GM21717 (cell line): Measurements from ENCODE around the gene CDKL1.

Experiments used
- ATAC-seq: cut with Tn5 transposase; IDR thresholded peaks from one replicate; pipeline ENCODE4 v1.9.1; 2021; ENCODE audit warnings: mild to moderate bottlenecking, moderate library complexity; ENCODE audit not compliant: unreplicated experiment

Gene CDKL1

GRCh38 chr14:50396631-50397389, at the start of gene CDKL1:
Gene CDKL1, minus strand, starts transcription at chr14:50396881. Its CDS starts 1,013 bp downstream, at chr14:50395868.
- peak; percentile 56 for ATAC-seq

GRCh38 chr14:50434528-50434927, 37.8 kb upstream of the CDKL1 start:
- no peak for ATAC-seq

GRCh38 chr14:50432131-50432530, 35.5 kb upstream of the CDKL1 start:
- ATAC-seq, result no peak

GRCh38 chr14:50425816-50426215, 29.1 kb upstream of the CDKL1 start:
- no peak for ATAC-seq

- no peak for ATAC-seq
Observed at GRCh38 chr14:50425105-50425504, 28.4 kb upstream of the CDKL1 start.

GRCh38 chr14:50423529-50423928, 26.8 kb upstream of the CDKL1 start:
- ATAC-seq, result no peak

GRCh38 chr14:50421499-50421898, 24.8 kb upstream of the CDKL1 start:
- ATAC-seq, result no peak

GRCh38 chr14:50417853-50418252, 21.2 kb upstream of the CDKL1 start:
- no peak for ATAC-seq

- no peak for ATAC-seq
Observed at GRCh38 chr14:50410921-50411320, 14.2 kb upstream of the CDKL1 start.

GRCh38 chr14:50410071-50410470, 13.4 kb upstream of the CDKL1 start:
- ATAC-seq, result no peak

- ATAC-seq, result no peak
Observed at GRCh38 chr14:50407111-50407812, 10.6 kb upstream of the CDKL1 start.

- ATAC-seq, result no peak
Observed at GRCh38 chr14:50403419-50403818, 6.7 kb upstream of the CDKL1 start.

- ATAC-seq, result no peak
Observed at GRCh38 chr14:50402965-50403364, 6.3 kb upstream of the CDKL1 start.

GRCh38 chr14:50400461-50400860, 3.8 kb upstream of the CDKL1 start:
- no peak for ATAC-seq

GRCh38 chr14:50399251-50400032, 2.8 kb upstream of the CDKL1 start:
- ATAC-seq, result no peak

GRCh38 chr14:50398189-50398580, 1.5 kb upstream of the CDKL1 start:
- ATAC-seq, result no peak

GRCh38 chr14:50397390-50398188, 908 bp upstream of the CDKL1 start:
- ATAC-seq, result no peak

GRCh38 chr14:50395448-50395847, 1.2 kb downstream of the CDKL1 start:
- ATAC-seq, result no peak

- ATAC-seq, result no peak
Observed at GRCh38 chr14:50394713-50395112, 2.0 kb downstream of the CDKL1 start.

GRCh38 chr14:50389668-50390441, 6.8 kb downstream of the CDKL1 start:
- no peak for ATAC-seq
